ENCODE results near the gene GALNT10.

DNA sequence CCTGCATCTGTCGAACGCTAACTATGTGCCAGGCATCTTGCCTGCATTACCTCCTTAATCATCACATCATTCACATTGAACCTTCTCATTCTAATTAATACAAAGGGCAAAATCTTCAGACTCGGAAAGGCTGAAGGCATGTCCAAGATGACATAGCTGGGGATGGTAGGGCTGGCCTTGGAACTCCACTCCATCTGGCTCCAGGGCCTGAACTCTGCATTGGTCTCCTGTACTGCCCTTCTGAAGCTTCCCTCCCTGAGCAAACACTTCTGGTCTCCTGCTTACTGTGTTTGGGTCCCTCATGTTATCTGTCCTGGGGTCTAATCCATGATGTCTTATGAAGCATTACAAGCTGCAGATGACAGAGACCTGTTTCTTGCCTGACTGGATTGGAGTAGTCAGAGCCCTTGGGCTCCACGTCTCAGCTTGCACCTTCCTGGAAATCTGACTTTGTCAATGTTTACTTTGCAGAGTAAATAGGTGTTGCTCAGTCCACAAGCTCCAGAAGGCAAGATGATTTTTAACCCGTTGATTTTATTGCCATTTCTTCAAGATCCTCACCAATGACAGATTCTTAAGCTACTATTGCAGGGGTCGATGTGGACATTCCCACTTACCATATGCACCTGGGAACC is 106.1 kb downstream of the GALNT10 start:
- TF ChIP-seq, protein P1, sequence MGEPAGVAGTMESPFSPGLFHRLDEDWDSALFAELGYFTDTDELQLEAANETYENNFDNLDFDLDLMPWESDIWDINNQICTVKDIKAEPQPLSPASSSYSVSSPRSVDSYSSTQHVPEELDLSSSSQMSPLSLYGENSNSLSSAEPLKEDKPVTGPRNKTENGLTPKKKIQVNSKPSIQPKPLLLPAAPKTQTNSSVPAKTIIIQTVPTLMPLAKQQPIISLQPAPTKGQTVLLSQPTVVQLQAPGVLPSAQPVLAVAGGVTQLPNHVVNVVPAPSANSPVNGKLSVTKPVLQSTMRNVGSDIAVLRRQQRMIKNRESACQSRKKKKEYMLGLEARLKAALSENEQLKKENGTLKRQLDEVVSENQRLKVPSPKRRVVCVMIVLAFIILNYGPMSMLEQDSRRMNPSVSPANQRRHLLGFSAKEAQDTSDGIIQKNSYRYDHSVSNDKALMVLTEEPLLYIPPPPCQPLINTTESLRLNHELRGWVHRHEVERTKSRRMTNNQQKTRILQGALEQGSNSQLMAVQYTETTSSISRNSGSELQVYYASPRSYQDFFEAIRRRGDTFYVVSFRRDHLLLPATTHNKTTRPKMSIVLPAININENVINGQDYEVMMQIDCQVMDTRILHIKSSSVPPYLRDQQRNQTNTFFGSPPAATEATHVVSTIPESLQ (CRISPR knock-in tag; IDR thresholded peaks at IDR 0.05), result no peak
- TF ChIP-seq ESRRA (CRISPR knock-in tag; IDR thresholded peaks at IDR 0.05; ENCODE audit: borderline replicate concordance) (no peak), SMAD3 (CRISPR knock-in tag; IDR thresholded peaks at IDR 0.05; ENCODE audit: borderline replicate concordance) (no peak), NFE2L1 (CRISPR knock-in tag; IDR thresholded peaks at IDR 0.05) (no peak)
- TF ChIP-seq, protein P2, sequence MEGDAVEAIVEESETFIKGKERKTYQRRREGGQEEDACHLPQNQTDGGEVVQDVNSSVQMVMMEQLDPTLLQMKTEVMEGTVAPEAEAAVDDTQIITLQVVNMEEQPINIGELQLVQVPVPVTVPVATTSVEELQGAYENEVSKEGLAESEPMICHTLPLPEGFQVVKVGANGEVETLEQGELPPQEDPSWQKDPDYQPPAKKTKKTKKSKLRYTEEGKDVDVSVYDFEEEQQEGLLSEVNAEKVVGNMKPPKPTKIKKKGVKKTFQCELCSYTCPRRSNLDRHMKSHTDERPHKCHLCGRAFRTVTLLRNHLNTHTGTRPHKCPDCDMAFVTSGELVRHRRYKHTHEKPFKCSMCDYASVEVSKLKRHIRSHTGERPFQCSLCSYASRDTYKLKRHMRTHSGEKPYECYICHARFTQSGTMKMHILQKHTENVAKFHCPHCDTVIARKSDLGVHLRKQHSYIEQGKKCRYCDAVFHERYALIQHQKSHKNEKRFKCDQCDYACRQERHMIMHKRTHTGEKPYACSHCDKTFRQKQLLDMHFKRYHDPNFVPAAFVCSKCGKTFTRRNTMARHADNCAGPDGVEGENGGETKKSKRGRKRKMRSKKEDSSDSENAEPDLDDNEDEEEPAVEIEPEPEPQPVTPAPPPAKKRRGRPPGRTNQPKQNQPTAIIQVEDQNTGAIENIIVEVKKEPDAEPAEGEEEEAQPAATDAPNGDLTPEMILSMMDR (IDR thresholded peaks at IDR 0.05), result no peak
- TF ChIP-seq, protein P3, sequence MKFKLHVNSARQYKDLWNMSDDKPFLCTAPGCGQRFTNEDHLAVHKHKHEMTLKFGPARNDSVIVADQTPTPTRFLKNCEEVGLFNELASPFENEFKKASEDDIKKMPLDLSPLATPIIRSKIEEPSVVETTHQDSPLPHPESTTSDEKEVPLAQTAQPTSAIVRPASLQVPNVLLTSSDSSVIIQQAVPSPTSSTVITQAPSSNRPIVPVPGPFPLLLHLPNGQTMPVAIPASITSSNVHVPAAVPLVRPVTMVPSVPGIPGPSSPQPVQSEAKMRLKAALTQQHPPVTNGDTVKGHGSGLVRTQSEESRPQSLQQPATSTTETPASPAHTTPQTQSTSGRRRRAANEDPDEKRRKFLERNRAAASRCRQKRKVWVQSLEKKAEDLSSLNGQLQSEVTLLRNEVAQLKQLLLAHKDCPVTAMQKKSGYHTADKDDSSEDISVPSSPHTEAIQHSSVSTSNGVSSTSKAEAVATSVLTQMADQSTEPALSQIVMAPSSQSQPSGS (CRISPR knock-in tag; IDR thresholded peaks at IDR 0.05; ENCODE audit: borderline replicate concordance, low read depth), result no peak

All from WTC11 (cell line).